Endothelial cell (in vitro differentiated cells): ENCODE results near the gene TLNRD1. TPM values are rescaled to one million over a fixed set of nuclear protein-coding genes. Genes with fewer than 3 reads are reported as not detected.
A peak's percentile ranks its signal among the peaks of the same experiment; 100 is the strongest.

Source experiments
- DNase-seq: peaks from one replicate; pipeline ENCODE4 v3.0.0; 2021; ENCODE audit warnings: low spot score
- H3K27ac Mint-ChIP-seq: one replicate; pipeline ENCODE4 v1.8.0; 2021; ENCODE audit warnings: mixed read lengths, inconsistent platforms; ENCODE audit not compliant: unreplicated experiment
- H3K27me3 Mint-ChIP-seq: one replicate; pipeline ENCODE4 v1.8.0; 2021; ENCODE audit warnings: mild to moderate bottlenecking, moderate library complexity, mixed read lengths, inconsistent platforms; ENCODE audit not compliant: unreplicated experiment
- H3K36me3 Mint-ChIP-seq: one replicate; pipeline ENCODE4 v1.8.0; 2021; ENCODE audit warnings: mild to moderate bottlenecking, low read depth, mixed read lengths, inconsistent platforms; ENCODE audit not compliant: unreplicated experiment
- H3K4me1 Mint-ChIP-seq: one replicate; pipeline ENCODE4 v1.8.0; 2021; ENCODE audit warnings: mild to moderate bottlenecking, mixed read lengths, inconsistent platforms; ENCODE audit not compliant: unreplicated experiment
- H3K4me3 Mint-ChIP-seq: one replicate; pipeline ENCODE4 v1.8.0; 2021; ENCODE audit warnings: mild to moderate bottlenecking, mixed read lengths, inconsistent platforms; ENCODE audit not compliant: unreplicated experiment
- H3K9me3 Mint-ChIP-seq: one replicate; pipeline ENCODE4 v1.8.0; 2021; ENCODE audit warnings: mixed read lengths, inconsistent platforms; ENCODE audit not compliant: unreplicated experiment
- total RNA-seq: library from RNA; stranded (reverse); fragmentation: NEBNext Ultra II Directional; extraction: Animal tissue kit (Norgen Biotek cat#: 25700); gene quantifications from one replicate; pipeline ENCODE4 v1.2.1, GENCODE V29; 2021; ENCODE audit not compliant: unreplicated experiment
- TF ChIP-seq, protein P1 (sequence below): fragments of 200-600 bp; sonication (generic); IDR thresholded peaks from one replicate; pipeline ENCODE4 v1.5.0; 2021; ENCODE audit warnings: antibody characterized with exemption; ENCODE audit not compliant: unreplicated experiment

TLNRD1 gene
- total RNA-seq, 1 donor from 2014 or later, result 86.0 TPM

DNA sequence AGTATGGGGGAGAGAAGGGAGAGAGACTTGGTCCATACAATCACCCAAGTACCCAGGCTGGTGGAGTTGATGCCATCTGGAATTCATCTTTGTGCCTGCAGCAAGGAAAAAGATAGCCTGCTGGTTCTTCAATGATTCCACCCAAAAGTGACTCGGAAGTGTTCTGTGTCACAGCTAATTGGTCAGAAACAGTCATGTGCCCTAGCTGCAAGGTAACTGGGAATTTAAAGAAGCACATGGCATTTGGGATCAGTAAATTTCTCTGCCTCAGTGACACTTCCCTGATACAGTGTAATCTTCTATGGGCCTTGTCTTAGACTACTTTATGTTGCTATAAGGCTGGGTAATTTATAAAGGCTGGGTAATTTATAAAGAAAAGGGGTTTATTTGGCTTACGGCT is 17.5 kb downstream of the TLNRD1 start:
- no peaks in the 10 kb centered on the region for H3K36me3 Mint-ChIP-seq
- TF ChIP-seq, protein P1, sequence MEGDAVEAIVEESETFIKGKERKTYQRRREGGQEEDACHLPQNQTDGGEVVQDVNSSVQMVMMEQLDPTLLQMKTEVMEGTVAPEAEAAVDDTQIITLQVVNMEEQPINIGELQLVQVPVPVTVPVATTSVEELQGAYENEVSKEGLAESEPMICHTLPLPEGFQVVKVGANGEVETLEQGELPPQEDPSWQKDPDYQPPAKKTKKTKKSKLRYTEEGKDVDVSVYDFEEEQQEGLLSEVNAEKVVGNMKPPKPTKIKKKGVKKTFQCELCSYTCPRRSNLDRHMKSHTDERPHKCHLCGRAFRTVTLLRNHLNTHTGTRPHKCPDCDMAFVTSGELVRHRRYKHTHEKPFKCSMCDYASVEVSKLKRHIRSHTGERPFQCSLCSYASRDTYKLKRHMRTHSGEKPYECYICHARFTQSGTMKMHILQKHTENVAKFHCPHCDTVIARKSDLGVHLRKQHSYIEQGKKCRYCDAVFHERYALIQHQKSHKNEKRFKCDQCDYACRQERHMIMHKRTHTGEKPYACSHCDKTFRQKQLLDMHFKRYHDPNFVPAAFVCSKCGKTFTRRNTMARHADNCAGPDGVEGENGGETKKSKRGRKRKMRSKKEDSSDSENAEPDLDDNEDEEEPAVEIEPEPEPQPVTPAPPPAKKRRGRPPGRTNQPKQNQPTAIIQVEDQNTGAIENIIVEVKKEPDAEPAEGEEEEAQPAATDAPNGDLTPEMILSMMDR, result no peak
- H3K27ac Mint-ChIP-seq, result no peak overlapping the region
- H3K4me1 Mint-ChIP-seq, result peaks cover 7% of the 10 kb centered on the region
- no peak overlapping the region for H3K4me3 Mint-ChIP-seq
- no peaks in the 10 kb centered on the region for H3K9me3 Mint-ChIP-seq
- H3K27me3 Mint-ChIP-seq, result peaks cover 5% of the 10 kb centered on the region
- no peak for DNase-seq

DNA sequence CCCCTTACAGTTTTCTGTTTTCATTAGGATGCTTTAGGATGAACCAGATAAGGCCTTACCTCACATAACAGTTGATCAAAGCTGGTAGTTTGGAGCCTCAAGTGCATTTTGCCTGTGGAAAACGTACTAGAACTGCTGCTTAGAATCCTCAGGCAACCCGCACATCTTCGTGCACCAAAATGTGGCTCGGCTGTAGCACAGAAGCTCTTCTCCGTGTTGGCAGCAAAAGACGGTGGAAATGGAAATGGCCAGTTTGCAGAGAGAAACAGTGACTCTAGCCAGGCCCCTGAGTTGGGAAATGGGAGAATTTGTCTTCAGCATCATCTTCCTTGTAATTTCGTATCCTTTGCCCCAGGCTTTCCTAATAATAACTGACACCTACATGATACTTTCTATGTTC is 20.6 kb downstream of the TLNRD1 start:
- no peak for DNase-seq
- Mint-ChIP-seq H3K4me1 (peaks cover 31% of the 10 kb centered on the region), H3K27me3 (peaks cover 2% of the 10 kb centered on the region), H3K9me3 (no peaks in the 10 kb centered on the region), H3K4me3 (no peak overlapping the region), H3K27ac (no peak overlapping the region), H3K36me3 (no peaks in the 10 kb centered on the region)
- TF ChIP-seq, protein P1, result no peak

DNA sequence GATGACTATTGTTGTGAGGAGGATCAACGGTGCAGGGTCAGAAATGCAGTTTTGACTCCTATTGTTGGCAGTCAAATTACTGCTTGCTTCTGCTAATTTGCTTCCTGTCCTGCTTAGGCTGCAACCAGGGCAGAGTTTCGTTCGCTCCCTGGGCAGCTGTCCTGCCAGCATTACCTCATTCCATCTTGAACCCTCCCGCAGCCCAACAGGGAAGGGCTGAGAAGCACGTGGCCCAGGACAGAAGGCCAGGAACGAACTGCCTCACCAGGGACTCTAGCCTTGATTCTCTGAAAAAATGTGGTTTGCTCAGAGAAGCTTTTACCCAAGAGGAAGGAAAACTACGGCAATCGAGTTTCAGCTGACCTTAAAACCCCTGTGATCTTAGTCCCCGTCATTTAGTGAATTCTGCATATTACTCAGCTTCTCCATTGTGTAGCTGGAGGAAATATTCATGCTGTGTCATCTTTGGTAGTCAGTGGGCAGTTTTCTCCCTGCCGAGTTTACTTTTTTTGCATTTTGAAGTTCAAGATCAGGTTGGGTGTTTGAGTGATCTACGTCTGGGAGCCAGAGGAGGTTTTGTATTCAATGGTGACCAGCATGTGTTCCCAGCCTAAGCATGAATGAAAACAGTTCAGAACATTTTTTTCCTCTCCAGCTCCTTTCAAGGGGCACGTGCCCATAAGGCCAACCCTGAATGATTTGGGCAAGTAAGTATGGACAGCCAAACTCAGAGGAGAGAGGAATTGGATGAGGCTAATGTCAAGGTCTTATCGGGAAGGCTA is 23.0 kb downstream of the TLNRD1 start:
- no peak for DNase-seq
- TF ChIP-seq, protein P1, result no peak
- Mint-ChIP-seq H3K4me1 (peaks cover 42% of the 10 kb centered on the region), H3K27me3 (peaks cover 2% of the 10 kb centered on the region), H3K9me3 (no peaks in the 10 kb centered on the region), H3K27ac (peak overlapping the region; percentile 58), H3K4me3 (no peak overlapping the region), H3K36me3 (no peaks in the 10 kb centered on the region)

DNA sequence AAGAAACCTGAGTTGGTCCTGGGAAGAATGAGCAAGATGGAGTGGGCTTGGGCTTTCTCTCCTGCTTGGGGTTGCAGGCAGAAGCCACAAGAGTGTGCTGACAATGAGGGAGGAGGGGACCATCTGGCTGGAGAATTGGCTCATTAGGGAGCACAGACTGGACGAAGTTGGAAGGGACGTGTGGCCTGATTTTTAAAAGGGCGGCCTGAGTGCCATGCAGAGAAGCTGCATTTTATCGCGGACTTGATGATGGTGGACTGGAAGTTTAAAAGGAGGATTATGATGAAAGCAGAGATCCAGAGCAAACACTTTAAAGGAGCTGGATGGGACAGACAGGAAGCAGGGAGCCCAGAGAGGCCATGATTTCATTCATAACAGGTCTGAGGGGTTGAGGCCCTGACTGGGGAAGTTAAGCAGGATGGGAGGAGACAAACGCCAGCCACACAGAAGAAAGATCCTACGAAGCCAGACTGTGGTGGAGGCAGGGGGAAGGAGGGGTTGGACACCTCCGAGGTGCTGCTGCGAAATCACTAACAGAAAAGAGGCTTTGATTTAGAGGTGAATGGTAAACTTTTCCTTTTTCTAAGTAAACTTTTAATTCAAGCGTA is 23.6 kb downstream of the TLNRD1 start:
- peaks cover 43% of the 10 kb centered on the region for H3K4me1 Mint-ChIP-seq
- no peak for DNase-seq
- no peak overlapping the region for H3K4me3 Mint-ChIP-seq
- TF ChIP-seq, protein P1, result no peak
- H3K27me3 Mint-ChIP-seq, result peaks cover 2% of the 10 kb centered on the region
- H3K36me3 Mint-ChIP-seq, result no peaks in the 10 kb centered on the region
- no peaks in the 10 kb centered on the region for H3K9me3 Mint-ChIP-seq
- peak overlapping the region; percentile 58 for H3K27ac Mint-ChIP-seq

DNA sequence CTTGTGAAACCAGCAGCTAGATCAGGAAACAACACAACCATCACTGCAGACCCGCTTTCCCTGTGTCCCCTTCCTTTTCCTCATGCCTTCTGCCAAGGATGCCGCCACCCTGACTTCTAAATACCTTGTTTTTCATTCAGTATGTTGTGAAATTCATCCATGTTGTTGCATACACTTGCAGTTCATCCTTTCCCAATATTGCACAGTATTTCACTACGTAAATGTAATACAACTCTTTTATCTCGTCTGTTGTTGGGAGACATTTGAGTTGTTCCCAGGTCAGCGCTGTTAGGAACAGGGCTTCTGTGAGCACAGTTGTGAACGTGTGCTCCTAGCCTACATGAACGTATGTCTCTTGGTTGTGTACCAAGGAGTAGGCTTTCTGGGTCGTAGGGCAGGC is 24.2 kb downstream of the TLNRD1 start:
- Mint-ChIP-seq H3K27ac (peak overlapping the region; percentile 36), H3K27me3 (peaks cover 2% of the 10 kb centered on the region)

More for the DNA sequence above, 24.2 kb downstream of the TLNRD1 start:
- no peak overlapping the region for H3K4me3 Mint-ChIP-seq
- peaks cover 4% of the 10 kb centered on the region for H3K36me3 Mint-ChIP-seq
- no peaks in the 10 kb centered on the region for H3K9me3 Mint-ChIP-seq
- TF ChIP-seq, protein P1, result no peak
- DNase-seq, result no peak
- peaks cover 48% of the 10 kb centered on the region for H3K4me1 Mint-ChIP-seq
